Measurements from ENCODE around the gene SLC39A3. TPM values are rescaled to one million over a fixed set of nuclear protein-coding genes. Genes with fewer than 3 reads are reported as not detected.

The SLC39A3 gene
- total RNA-seq, 2 experiments from 2014 or later, result 20.1 to 23.2 TPM

- no peak for DNase-seq
- H3K4me1 Mint-ChIP-seq (ENCODE audit: low read depth), result no peaks in the 10 kb centered on the region
- H3K27ac Mint-ChIP-seq, result no peak overlapping the region
- CTCF ChIA-PET, result no interaction called here
- H3K36me3 Mint-ChIP-seq (ENCODE audit: low read depth), result peaks cover 11% of the 10 kb centered on the region
- no peak overlapping the region for H3K4me3 Mint-ChIP-seq
- H3K27me3 Mint-ChIP-seq (ENCODE audit: low read depth), result no peaks in the 10 kb centered on the region
- intact Hi-C loops (cut with micrococcal nuclease), result no loop called here
- H3K9me3 Mint-ChIP-seq, result no peaks in the 10 kb centered on the region
Measured at GRCh38 chr19:2764945-2765344, 25.1 kb upstream of the SLC39A3 start.

- no peaks in the 10 kb centered on the region for H3K9me3 Mint-ChIP-seq
- no peak overlapping the region for H3K27ac Mint-ChIP-seq
- intact Hi-C loops (cut with micrococcal nuclease), result no loop called here
- H3K27me3 Mint-ChIP-seq (ENCODE audit: low read depth), result no peaks in the 10 kb centered on the region
- no peak overlapping the region for H3K4me3 Mint-ChIP-seq
- H3K4me1 Mint-ChIP-seq (ENCODE audit: low read depth), result no peaks in the 10 kb centered on the region
- peaks cover 17% of the 10 kb centered on the region for H3K36me3 Mint-ChIP-seq (ENCODE audit: low read depth)
- no peak for DNase-seq
- CTCF ChIA-PET, result interaction anchor here (0.8 kb wide), 1 partner anchor 115 kb away, joined by 3 read pairs; no protein-coding TSS in a partner anchor
Measured at GRCh38 chr19:2763687-2764086, 23.9 kb upstream of the SLC39A3 start.

GRCh38 chr19:2762783-2763496 is 23.1 kb upstream of the SLC39A3 start:
- Mint-ChIP-seq H3K27ac (no peak overlapping the region), H3K4me3 (no peak overlapping the region), H3K4me1 (ENCODE audit: low read depth) (no peaks in the 10 kb centered on the region), H3K9me3 (no peaks in the 10 kb centered on the region), H3K27me3 (ENCODE audit: low read depth) (no peaks in the 10 kb centered on the region), H3K36me3 (ENCODE audit: low read depth) (peaks cover 20% of the 10 kb centered on the region)
- DNase-seq, result no peak
- CTCF ChIA-PET, result interaction anchor here (0.5 to 0.6 kb wide), 2 partner anchors 372 to 760 kb away, joined by 3 to 4 read pairs; no protein-coding TSS in a partner anchor
- intact Hi-C loops (cut with micrococcal nuclease), result no loop called here

GRCh38 chr19:2761876-2762782 is 22.3 kb upstream of the SLC39A3 start:
- H3K4me3 Mint-ChIP-seq, result no peak overlapping the region
- H3K4me1 Mint-ChIP-seq (ENCODE audit: low read depth), result no peaks in the 10 kb centered on the region
- H3K27ac Mint-ChIP-seq, result no peak overlapping the region
- H3K27me3 Mint-ChIP-seq (ENCODE audit: low read depth), result no peaks in the 10 kb centered on the region
- CTCF ChIA-PET, result no interaction called here
- DNase-seq, result no peak
- H3K9me3 Mint-ChIP-seq, result no peaks in the 10 kb centered on the region
- H3K36me3 Mint-ChIP-seq (ENCODE audit: low read depth), result peaks cover 20% of the 10 kb centered on the region
- intact Hi-C loops (cut with micrococcal nuclease), result no loop called here

GRCh38 chr19:2761309-2761677 is 21.5 kb upstream of the SLC39A3 start:
- intact Hi-C loops (cut with micrococcal nuclease), result no loop called here
- peaks cover 19% of the 10 kb centered on the region for H3K36me3 Mint-ChIP-seq (ENCODE audit: low read depth)
- no peak overlapping the region for H3K4me3 Mint-ChIP-seq
- DNase-seq, result no peak
- no peaks in the 10 kb centered on the region for H3K4me1 Mint-ChIP-seq (ENCODE audit: low read depth)
- CTCF ChIA-PET, result no interaction called here
- H3K27me3 Mint-ChIP-seq (ENCODE audit: low read depth), result no peaks in the 10 kb centered on the region
- no peak overlapping the region for H3K27ac Mint-ChIP-seq
- no peaks in the 10 kb centered on the region for H3K9me3 Mint-ChIP-seq

- CTCF ChIA-PET, result interaction anchor here (0.5 kb wide), 1 partner anchor 10 kb away, joined by 3 read pairs; no protein-coding TSS in a partner anchor
- H3K27me3 Mint-ChIP-seq (ENCODE audit: low read depth), result no peaks in the 10 kb centered on the region
- H3K36me3 Mint-ChIP-seq (ENCODE audit: low read depth), result peaks cover 19% of the 10 kb centered on the region
- intact Hi-C loops (cut with micrococcal nuclease), result no loop called here
- H3K4me3 Mint-ChIP-seq, result no peak overlapping the region
- H3K27ac Mint-ChIP-seq, result no peak overlapping the region
- H3K4me1 Mint-ChIP-seq (ENCODE audit: low read depth), result no peaks in the 10 kb centered on the region
- no peaks in the 10 kb centered on the region for H3K9me3 Mint-ChIP-seq
- DNase-seq, result no peak
Measured at GRCh38 chr19:2759965-2760364, 20.1 kb upstream of the SLC39A3 start.

GRCh38 chr19:2759362-2759761 is 19.5 kb upstream of the SLC39A3 start:
- no peak for DNase-seq
- intact Hi-C loops (cut with micrococcal nuclease), result no loop called here
- H3K36me3 Mint-ChIP-seq (ENCODE audit: low read depth), result peaks cover 19% of the 10 kb centered on the region
- no peaks in the 10 kb centered on the region for H3K27me3 Mint-ChIP-seq (ENCODE audit: low read depth)
- no peaks in the 10 kb centered on the region for H3K4me1 Mint-ChIP-seq (ENCODE audit: low read depth)
- H3K9me3 Mint-ChIP-seq, result no peaks in the 10 kb centered on the region
- H3K4me3 Mint-ChIP-seq, result no peak overlapping the region
- CTCF ChIA-PET, result interaction anchor here (0.7 kb wide), 1 partner anchor 60 kb away, joined by 3 read pairs; the partner anchor contains the start of gene ZNF554
- H3K27ac Mint-ChIP-seq, result no peak overlapping the region

GRCh38 chr19:2758601-2759313 is 18.9 kb upstream of the SLC39A3 start:
- Mint-ChIP-seq H3K36me3 (ENCODE audit: low read depth) (peaks cover 19% of the 10 kb centered on the region), H3K27me3 (ENCODE audit: low read depth) (no peaks in the 10 kb centered on the region), H3K4me1 (ENCODE audit: low read depth) (no peaks in the 10 kb centered on the region), H3K4me3 (no peak overlapping the region), H3K9me3 (no peaks in the 10 kb centered on the region), H3K27ac (no peak overlapping the region)
- intact Hi-C loops (cut with micrococcal nuclease), result no loop called here
- no peak for DNase-seq
- CTCF ChIA-PET, result interaction anchor here (0.7 kb wide), 1 partner anchor 61 kb away, joined by 3 read pairs; the partner anchor contains the start of gene ZNF554

GRCh38 chr19:2756921-2757881 is 17.4 kb upstream of the SLC39A3 start:
- Mint-ChIP-seq H3K27me3 (ENCODE audit: low read depth) (no peaks in the 10 kb centered on the region), H3K4me1 (ENCODE audit: low read depth) (no peaks in the 10 kb centered on the region), H3K27ac (no peak overlapping the region), H3K9me3 (no peaks in the 10 kb centered on the region), H3K36me3 (ENCODE audit: low read depth) (peaks cover 15% of the 10 kb centered on the region), H3K4me3 (no peak overlapping the region)
- intact Hi-C loops (cut with micrococcal nuclease), result no loop called here
- DNase-seq, result no peak
- CTCF ChIA-PET, result no interaction called here

GRCh38 chr19:2756477-2756876 is 16.7 kb upstream of the SLC39A3 start:
- CTCF ChIA-PET, result no interaction called here
- Mint-ChIP-seq H3K4me1 (ENCODE audit: low read depth) (no peaks in the 10 kb centered on the region), H3K4me3 (no peak overlapping the region), H3K36me3 (ENCODE audit: low read depth) (peaks cover 14% of the 10 kb centered on the region), H3K27me3 (ENCODE audit: low read depth) (no peaks in the 10 kb centered on the region), H3K9me3 (no peaks in the 10 kb centered on the region), H3K27ac (no peak overlapping the region)
- DNase-seq, result no peak
- intact Hi-C loops (cut with micrococcal nuclease), result no loop called here

GRCh38 chr19:2755811-2756210 is 16.0 kb upstream of the SLC39A3 start:
- no peaks in the 10 kb centered on the region for H3K9me3 Mint-ChIP-seq
- no peak overlapping the region for H3K4me3 Mint-ChIP-seq
- intact Hi-C loops (cut with micrococcal nuclease), result no loop called here
- CTCF ChIA-PET, result no interaction called here
- peaks cover 14% of the 10 kb centered on the region for H3K36me3 Mint-ChIP-seq (ENCODE audit: low read depth)
- no peaks in the 10 kb centered on the region for H3K4me1 Mint-ChIP-seq (ENCODE audit: low read depth)
- no peak for DNase-seq
- no peak overlapping the region for H3K27ac Mint-ChIP-seq
- no peaks in the 10 kb centered on the region for H3K27me3 Mint-ChIP-seq (ENCODE audit: low read depth)

GRCh38 chr19:2755448-2755705 is 15.6 kb upstream of the SLC39A3 start:
- Mint-ChIP-seq H3K9me3 (no peaks in the 10 kb centered on the region), H3K27ac (no peak overlapping the region), H3K4me3 (no peak overlapping the region), H3K27me3 (ENCODE audit: low read depth) (no peaks in the 10 kb centered on the region), H3K36me3 (ENCODE audit: low read depth) (peaks cover 14% of the 10 kb centered on the region), H3K4me1 (ENCODE audit: low read depth) (no peaks in the 10 kb centered on the region)
- DNase-seq, result no peak
- CTCF ChIA-PET, result no interaction called here
- intact Hi-C loops (cut with micrococcal nuclease), result no loop called here

Measured in activated naive CD4-positive, alpha-beta T cell treated with anti-CD3 and anti-CD28 coated beads for 36 hours (primary cell).